Stimulated activated CD4-positive, alpha-beta T cell treated with anti-CD3 and anti-CD28 coated beads, TNF-alpha, amount 100 ng/mL, for 24 hours (primary cell): ENCODE data around the gene KIAA2012.
"Not testable (repeated sequence)": the region's sequence is repeated elsewhere in the genome, so short reads cannot be mapped to it uniquely, and the experiment has no call there.

Source experiments
- DNase-seq, 3 experiments: peaks; one replicate each; pipeline ENCODE4 v3.0.0-alpha.2; 2020; ENCODE audit warnings: low read depth in 3 of 3

KIAA2012 gene

DNA sequence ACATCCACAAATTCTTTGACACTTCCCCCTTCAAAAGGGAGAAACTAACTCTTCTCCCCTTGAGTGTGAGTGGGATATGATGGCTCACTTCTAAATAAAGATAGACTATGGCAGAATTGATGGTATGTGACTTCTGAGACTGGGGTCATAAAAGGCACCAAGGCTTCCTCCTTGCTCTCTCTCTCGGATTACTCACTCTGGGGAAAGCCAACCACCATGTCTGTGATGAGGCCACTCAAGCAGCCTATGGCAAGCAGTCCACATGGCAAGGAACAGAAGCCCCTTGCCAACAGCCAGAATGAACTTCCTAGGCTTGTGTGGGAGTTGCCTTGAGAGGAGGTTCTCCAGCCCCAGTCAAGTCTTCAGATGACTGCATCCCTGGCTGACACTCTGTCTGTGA lies 43.6 kb downstream of the KIAA2012 start:
- DNase-seq, result no peak

DNA sequence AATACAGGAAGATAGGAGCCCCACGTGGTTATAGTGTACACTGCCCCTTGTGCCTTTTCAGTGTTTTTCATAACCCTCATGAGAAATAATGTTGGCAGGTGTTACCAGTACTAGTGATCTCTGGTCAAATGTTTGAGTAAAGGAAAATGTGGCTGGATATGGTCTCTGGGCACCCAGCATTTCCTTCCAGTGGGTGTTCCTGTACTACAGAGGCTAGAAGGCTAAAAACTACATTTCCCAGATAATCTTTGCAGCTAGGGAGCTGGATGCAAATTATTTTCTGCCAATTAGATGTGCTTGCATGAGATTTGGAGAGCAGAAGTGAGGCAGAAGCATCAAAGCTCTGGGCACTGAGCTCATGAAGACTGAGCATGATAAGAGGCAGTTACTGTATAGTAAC lies 45.1 kb downstream of the KIAA2012 start:
- no peak for DNase-seq

DNA sequence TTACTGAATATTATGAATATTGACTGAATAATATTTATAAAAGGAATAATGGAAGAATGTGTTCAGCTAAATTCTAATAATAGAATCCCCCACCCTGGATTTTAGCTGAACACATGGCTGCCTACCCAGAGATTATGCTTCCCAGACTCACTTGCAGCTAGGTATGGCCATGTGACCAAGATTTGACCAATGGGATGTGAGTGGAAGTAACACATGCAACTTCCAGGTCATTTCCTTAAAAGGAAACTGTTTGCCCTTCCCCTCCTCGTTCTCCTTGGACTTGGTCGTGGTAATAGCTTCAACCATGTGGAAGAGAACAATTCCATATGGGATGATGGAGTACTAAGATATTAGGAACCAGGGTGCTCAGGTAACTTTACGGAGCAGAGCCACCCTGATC lies 47.8 kb downstream of the KIAA2012 start:
- DNase-seq, result no peak

DNA sequence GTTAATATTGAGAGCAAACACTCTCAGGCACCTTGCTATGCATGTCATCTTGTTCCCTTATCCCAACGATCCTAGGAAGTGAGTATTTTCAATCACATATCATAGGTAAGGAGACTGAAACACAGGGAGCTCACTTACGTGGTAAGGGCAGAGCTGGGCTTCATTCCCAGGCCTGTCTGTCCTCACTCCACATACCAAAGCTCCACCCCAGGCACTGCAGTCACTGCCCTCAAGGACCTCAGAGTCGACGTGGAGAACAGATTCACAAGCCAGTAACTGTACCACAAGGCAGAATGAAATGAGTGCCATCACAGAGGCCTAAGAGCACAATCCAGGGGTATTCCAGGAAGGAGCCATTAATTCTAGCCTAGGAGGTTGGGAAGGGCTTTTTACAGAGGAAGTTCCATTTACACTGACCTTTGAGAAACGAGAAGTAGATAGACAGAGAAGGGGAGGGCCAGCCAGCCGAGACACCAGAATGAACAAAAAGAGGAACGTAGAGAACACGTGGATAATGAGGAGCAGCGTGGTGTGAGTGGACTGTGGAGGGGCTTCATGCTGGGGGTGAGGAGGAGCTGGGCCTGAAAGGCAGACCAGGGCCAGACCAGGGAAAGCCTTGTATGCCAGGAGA lies 48.6 kb downstream of the KIAA2012 start:
- no peak for DNase-seq

DNA sequence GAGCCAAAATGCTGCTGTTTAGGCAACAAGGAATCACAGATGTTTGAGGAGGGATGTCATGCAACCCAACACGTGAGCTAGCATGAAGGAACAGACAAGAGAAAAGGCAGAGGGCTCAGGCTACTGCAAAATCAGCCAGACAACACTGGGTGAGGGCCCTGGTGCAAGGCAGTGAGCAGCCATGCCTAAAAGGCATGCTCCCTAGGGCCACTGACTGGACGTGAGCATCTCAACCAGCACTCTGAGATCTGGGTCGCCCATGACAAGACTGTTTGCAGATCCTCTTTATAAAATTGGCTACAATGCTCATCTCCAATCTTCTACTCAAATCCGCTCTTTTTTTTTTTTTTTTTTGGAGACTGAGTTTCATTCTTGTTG lies 49.1 kb downstream of the KIAA2012 start:
- DNase-seq, result no peak

DNA sequence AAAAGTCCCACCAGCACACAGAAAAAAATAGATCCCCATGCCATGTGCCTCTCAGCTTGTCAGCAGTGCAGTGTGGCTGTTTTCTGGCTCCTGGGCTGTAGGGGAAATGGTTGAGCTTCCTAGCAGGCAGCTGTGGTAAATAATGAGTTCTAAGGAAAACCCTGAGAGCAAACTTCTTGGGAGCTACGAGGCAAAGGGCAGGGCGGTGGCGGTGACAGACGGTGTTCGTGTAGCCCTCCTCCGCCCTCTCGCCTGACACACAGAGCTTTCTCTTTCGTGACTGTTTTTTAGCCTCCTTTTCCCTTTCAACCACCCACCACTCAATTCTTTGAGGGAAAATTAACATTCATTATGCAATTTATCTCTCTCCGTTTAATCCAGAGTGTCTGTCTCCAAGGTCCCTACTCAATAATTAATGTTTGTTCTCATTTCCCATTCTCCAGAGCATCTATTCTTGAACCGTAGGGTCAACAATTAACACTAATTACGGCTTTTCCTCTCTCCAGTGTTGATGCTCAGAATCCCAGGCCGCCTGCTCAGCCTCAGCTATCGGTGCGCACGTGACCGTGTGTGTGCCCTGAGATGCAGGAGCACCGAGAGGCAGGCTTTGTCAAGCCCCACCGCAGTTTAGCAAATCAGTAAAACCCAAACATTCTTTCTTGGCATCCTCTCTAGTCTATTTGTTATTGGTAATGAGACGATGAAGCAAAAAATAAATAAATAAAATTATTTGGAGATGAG lies 50.1 kb downstream of the KIAA2012 start:
- DNase-seq, result no peak

DNA sequence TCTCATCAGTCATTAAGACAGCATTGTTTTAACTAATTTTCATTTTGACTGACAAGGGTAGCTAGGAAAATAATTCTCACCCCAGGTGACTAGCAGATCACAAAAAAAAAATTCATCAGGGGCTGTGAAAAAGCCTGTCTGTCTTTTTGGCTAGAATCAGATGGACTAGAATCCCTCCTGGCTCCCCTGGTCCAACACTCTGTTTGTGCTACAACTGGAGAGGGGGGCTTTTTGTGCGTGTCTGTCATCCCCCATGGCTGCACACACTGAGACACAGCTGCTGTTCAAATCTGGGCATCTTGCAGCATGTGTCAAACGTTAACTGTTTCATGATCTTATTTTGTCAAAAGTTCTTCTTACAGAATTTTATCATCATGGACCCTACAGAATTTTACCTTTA lies 51.2 kb downstream of the KIAA2012 start:
- DNase-seq, result no peak

DNA sequence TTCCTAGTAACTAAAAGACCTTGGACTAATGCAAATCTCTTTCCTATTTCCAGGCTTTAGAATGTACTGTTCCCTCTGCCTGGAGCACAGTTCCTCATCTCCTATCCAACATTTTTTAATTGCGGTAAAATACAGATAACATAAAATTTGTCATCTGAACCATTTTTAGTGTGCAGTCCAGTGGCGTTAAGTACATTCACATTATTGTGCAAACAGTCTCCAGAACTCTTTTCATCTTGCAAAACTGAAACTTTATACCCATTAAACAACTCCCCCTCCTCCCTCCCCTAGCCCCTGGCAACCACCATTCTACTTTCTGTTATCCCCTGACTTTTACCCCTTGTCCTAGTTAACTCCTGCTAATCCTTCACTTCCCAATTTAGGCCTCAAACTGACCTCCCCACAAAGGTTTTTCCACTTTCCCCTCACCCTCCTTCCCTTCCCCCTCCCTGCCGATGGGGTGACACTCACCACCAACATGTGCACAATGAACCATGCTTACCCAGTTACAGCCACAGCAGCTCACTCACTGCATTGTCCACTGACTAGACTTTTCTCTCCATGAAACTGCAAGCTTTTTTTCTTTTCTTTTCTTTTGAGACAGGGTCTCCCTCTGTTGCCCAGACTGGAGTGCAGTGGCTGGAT lies 54.8 kb downstream of the KIAA2012 start:
- DNase-seq, result no peak

DNA sequence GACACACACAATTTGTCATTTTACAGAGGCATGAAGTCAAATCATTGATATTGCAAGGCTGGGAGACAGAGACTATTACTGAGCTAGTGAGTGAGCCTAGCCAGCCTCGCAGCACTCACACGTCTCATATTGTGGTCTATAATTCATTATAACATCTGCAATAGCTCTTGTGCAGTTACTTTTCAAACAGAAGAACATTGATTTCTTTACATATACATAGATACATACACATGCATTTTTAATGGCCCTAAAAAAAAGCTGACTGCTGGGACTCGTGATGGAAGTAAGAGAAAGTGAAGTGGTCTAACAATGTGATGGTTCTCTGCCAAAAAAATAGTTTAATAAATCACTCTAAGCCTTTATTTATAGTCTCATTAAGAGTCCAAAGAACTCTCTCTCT lies 56.8 kb downstream of the KIAA2012 start:
- no peak for DNase-seq

DNA sequence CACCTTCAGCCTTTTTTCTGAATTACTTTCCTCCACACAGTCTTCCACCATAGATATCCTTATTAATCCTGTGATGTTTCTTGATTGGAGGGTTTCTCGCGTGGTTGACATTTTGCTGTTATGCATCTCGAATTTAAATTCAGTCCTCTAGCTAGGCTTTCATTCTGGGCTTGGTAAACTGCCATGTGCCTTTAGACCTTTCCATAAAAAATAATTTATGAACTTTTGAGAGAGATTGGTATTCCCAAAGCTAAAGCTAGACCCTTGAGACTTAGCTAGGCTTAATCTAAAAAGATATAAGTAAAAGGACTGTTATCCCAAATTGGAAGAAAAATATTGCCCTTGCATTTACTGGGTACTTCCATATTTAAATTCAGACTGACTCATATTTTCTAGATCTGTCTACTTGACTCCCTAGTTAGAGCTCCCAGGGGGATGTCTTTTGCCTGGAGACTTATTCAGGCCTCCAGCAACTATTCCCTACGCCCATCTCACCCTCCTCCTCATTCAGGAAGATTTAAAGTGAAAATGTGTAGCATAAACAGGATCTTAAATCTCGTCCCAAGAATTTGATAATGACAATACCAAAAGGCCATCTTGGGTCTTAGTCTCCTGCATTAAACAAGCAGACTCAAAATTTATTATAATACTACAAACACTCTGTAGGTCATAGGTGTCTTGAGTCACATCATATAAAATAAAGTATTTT lies 60.3 kb downstream of the KIAA2012 start:
- DNase-seq, result no peak

DNA sequence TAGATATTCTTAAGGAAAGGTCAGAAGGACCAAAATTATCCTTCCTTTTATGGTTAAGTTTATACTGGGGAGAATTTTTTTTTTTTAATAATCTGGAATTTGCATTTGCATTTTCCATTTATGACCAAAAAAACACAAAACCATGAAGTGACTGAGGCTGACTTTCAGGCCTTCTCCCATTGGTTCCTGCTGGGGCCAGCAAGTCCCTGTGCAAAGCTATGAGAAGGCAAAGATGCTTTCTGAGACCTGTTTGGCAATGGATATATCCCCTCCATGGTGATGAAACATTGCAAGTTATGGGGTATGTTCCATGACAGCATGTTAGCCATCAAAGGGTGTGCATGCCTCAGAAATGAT lies 60.8 kb downstream of the KIAA2012 start:
- DNase-seq, result no peak

DNA sequence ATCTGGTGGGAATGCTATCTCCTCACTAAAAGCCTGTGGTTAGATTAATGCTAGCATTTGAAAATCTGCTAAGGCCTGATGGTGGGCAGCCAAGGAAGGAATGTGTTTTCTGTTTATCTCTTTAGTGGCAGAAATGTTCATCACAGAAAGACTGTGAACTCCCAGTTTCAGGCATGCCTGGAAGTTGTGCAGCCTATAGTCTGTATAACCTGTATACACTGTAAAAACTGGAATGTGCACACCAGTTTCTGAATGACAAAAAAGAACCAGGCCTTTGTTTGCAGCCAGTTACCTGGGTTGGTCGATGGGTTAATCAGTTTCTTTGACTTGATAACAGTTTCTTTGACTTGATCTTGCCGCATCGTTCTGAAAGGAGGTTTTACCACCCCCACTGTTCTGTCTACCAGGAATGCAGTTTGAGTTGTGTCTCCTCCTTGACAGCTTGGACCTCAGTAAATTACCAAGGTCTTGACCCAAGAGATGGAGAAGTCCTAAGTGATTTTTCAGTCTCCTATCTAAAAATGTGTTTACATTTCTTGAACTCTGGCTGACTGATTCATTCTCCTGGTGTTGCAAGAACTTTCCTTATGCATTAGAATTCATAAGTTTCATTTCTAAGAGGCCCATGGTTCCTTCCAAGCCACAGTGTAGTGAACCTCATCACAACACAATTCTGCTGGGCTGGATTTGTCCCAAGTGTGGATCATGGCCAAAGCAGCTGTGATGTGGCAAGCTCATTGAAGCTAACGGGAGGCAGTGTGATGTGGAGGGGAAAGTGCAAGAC lies 62.2 kb downstream of the KIAA2012 start:
- DNase-seq, result no peak

DNA sequence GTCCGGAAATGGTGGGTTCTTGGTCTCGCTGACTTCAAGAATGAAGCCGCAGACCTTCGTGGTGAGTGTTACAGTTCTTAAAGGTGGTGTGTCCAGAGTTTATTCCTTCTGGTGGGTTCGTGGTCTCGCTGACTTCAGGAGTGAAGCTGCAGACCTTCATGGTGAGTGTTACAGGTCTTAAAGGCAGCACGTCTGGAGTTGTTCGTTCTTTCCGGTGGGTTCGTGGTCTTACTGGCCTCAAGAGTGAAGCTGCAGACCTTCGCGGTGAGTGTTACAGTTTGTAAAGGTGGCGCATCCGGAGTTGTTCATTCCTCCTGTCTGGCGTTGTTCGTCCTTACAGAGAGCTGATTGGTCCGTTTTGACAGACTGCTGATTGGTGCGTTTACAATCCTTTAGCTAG lies 63.0 kb downstream of the KIAA2012 start:
- DNase-seq, result not testable (repeated sequence)

DNA sequence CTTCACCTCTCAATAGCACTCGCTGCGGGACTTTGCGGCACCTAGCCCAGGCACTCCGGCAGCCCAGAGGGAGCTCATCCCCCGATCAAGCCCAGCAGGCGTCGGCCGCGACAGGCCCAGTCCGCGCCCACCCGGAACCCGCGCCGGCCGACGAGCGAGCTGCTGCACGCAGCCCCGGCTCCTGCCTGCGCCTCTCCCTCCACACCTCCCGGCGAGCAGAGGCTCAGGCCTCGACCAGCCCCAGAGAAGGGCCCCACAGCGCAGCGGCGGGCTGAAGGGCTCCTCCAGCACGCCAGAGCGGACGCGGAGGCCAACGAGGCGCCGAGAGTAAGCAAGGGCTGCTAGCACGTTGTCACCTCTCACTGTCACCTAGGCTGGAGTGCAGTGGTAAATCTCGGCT lies 63.5 kb downstream of the KIAA2012 start:
- DNase-seq, result no peak

DNA sequence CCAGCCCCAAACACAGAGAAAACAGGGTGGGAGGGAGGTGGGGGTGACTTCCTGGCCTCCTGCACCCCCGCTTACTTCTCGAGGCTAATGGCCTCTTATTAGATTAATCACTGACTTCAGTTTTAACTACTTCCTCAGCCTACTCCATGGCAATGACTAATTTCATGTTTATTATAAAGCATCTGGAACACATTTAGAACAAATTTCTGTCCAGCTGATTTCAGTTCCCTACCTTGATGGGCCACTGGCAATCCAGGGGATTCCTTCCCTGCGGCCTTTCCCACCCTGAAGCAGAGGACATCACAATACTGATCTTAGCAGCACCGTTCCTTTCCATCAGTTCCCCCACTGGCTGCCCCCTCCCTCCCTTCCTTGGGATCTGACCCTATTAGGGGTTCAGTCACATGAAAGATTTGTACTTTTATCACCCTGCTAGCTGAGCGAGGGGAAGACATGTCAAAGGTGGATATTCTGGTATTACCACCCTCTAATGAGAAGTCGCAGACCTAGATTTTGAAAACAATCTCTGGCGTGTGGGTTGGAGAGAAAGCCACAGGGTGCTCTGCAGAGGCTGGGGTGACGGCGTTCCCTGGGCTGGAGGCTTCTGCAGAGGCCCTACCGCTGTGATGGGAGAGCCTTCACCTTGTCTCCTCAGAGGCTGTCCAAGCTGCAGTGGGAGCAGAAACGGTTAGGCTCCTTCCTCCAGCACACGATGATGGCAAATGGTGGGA lies 67.6 kb downstream of the KIAA2012 start:
- DNase-seq, result no peak

DNA sequence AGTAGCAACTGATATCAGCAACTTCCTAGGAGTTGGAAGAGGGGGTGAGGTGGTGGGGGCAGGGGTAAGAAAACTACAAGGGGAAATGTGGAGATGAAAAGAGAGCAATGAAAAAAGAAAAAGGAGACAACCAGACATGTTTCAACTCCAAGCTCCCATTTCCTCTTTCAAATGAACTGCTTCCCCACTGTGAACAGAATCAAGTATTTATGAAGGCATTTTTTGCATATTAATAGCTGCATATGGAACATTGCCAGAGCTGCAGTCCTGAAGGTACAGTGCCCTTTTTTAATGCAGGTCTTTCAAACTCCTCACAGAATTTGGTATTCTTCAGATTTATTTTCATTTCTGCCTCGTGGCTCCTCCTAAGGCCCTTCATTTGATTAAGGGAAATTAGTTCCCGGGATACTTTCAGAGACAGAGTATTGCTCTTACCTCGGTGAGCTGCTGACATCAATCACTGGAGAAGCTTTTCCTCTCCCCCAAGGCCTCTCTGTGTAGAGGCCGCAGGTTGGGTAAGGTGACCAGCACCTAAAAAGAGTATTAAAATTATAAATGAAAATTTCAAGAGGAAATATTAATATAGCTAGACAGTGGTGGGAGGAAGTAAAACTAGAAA lies 68.4 kb downstream of the KIAA2012 start:
- no peak for DNase-seq

DNA sequence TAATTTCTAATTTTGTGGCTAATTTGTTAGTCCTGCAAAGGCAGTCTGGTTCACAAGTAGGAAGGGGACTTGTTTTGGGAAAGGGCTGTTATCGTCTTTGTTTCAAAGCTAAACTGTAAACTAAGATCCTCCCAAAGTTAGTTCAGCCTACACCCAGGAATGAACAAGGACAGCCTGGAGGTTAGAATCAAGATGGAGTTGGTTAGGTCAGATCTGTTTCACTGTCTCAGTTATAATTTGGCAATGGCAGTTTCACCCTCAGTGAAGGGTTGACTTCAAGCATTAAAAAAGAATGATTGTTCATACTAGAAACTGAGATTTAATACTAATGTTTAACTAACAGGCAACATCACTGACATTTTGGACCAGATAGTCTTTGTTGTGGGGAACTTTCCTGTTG lies 69.5 kb downstream of the KIAA2012 start:
- DNase-seq, result no peak

DNA sequence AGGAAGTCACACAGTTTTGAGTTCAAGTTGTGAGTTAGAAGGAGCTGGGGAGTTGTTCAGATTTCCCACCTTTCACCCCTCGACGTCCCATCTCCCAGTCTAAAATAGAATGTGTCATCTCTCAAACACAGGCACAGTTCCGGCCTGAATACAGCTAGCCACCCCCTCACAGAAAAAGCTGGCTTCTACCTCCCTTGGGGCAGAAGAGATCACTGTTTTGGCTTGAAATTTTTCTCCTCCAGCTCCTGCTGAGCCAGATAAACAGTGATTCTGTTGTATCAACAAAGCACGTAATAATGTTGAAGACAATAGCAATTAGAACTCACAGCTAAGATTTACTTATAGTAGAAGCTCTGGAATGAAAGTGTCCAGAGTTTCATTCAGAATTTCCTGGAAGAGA lies 74.7 kb downstream of the KIAA2012 start:
- DNase-seq, result no peak

DNA sequence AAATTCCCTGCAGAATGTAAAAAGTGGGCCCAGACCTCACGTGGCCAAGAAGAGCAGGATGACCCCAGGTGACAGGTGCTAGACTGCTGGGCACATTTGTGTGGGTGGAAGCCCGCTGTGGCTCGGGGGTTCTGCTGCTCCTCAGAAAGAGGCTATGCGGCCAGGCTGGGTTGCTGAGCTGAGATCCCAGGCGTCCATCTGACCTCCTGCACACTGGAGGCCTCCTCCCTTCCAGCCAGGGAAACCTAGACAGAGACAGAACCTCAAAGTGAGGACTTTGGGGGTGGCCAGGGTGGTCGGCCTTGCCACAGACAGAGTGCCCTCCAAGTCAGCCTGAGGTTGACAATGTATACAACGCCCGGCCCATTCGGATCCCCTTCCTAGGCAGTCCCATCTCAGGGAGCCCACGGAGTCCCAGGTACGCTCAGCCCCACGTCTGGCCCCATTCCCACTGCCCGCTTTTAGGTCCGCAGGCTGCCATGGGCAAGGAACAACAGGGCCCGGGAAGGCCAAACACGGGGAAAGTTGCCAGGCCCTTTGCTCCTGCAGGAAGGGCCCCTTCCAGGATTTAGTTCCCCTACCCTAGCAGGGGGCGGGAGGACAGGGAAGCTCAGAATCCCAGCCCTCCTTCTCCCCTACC lies 75.6 kb downstream of the KIAA2012 start:
- DNase-seq, result no peak

DNA sequence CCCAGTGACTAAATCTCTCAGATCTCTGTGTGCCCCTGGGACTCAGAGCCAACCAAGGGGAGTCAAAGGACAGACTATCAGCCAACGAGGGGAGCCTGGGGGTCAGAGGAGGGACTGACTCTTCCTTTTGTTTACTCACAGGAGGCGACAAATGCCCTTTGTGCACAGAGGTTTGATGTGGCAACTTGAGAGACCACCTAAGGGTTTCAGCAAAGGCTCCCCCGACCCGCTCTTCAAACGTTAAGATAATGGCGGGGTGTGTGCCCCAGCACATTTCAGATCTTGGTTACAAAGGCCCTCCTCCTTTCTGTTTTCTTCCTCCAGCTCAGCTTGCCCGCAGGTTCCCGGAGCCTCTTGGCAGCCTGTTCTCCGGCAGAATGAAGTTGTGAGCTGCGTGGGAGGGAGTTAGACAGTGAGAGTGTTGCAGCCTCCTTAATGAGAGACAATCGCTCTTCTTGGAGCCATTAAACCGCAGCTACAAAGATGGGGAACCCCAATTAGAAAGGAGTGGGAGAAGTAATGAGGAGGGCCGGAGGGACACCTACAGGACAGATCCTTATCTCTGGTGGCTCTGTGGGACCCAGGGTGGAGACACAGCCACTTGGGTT lies 76.2 kb downstream of the KIAA2012 start:
- no peak for DNase-seq
